Trophoblast cell (in vitro differentiated cells and primary cell): ENCODE measurements around the gene CD300LB.
A peak's percentile ranks its signal among the peaks of the same experiment; 100 is the strongest.

Experiments
- DNase-seq, 2 donors: peaks; one replicate each; pipeline ENCODE4 v3.0.0-alpha.2; 2016
- H2AFZ ChIP-seq: 2 replicates; pipeline ENCODE4 v1.6.1; 2013; ENCODE audit warnings: low read length, moderate library complexity, mild to moderate bottlenecking; ENCODE audit not compliant: insufficient read depth, poor library complexity
- H2AK5ac ChIP-seq: 2 replicates; pipeline ENCODE4 v1.6.1; 2013; ENCODE audit warnings: mild to moderate bottlenecking, low read length
- H2BK120ac ChIP-seq: 2 replicates; pipeline ENCODE4 v1.6.1; 2013; ENCODE audit warnings: low read length, mild to moderate bottlenecking, moderate library complexity; ENCODE audit not compliant: insufficient read depth, poor library complexity
- H2BK12ac ChIP-seq: 2 replicates; pipeline ENCODE4 v1.6.1; 2013; ENCODE audit warnings: mild to moderate bottlenecking, low read length, moderate library complexity
- H2BK5ac ChIP-seq: 2 replicates; pipeline ENCODE4 v1.6.1; 2013; ENCODE audit warnings: low read length, low read depth, moderate library complexity, mild to moderate bottlenecking; ENCODE audit not compliant: poor library complexity
- H3K14ac ChIP-seq: 2 replicates; pipeline ENCODE4 v1.6.1; 2013; ENCODE audit warnings: mild to moderate bottlenecking, low read length
- H3K18ac ChIP-seq: 2 replicates; pipeline ENCODE4 v1.6.1; 2013; ENCODE audit warnings: mild to moderate bottlenecking, low read length
- H3K23ac ChIP-seq: 2 replicates; pipeline ENCODE4 v1.6.1; 2013; ENCODE audit warnings: low read length
- H3K27ac ChIP-seq: 2 replicates; pipeline ENCODE4 v1.5.1; 2013; ENCODE audit warnings: low read depth, mild to moderate bottlenecking, inconsistent platforms, low read length, moderate library complexity
- H3K27me3 ChIP-seq: 2 replicates; pipeline ENCODE4 v1.6.1; 2013; ENCODE audit warnings: inconsistent platforms, mild to moderate bottlenecking, low read length, moderate library complexity; ENCODE audit not compliant: insufficient read depth
- H3K36me3 ChIP-seq, 2 experiments: 1 replicate in 1 of 2; 2 replicates in 1 of 2; pipeline ENCODE4 v1.6.1; 2013; ENCODE audit warnings: low read length in 2 of 2, mild to moderate bottlenecking in 2 of 2, moderate library complexity in 1 of 2; ENCODE audit not compliant: insufficient read depth in 2 of 2, control insufficient read depth in 1 of 2
- H3K4ac ChIP-seq: 2 replicates; pipeline ENCODE4 v1.6.1; 2013; ENCODE audit warnings: low read depth, mild to moderate bottlenecking, low read length, moderate library complexity
- H3K4me1 ChIP-seq, 2 experiments: 1 replicate in 1 of 2; 2 replicates in 1 of 2; pipeline ENCODE4 v1.6.1; 2013; ENCODE audit warnings: low read length in 2 of 2, mild to moderate bottlenecking in 2 of 2, moderate library complexity in 1 of 2; ENCODE audit not compliant: insufficient read depth in 2 of 2, control insufficient read depth in 1 of 2
- H3K4me2 ChIP-seq: 2 replicates; pipeline ENCODE4 v1.6.1; 2013; ENCODE audit warnings: inconsistent platforms, mild to moderate bottlenecking, low read length, moderate library complexity
- H3K4me3 ChIP-seq: 2 replicates; pipeline ENCODE4 v1.5.1; 2013; ENCODE audit warnings: mild to moderate bottlenecking, low read depth, low read length, inconsistent platforms
- H3K79me1 ChIP-seq: one replicate; pipeline ENCODE4 v1.6.1; 2013; ENCODE audit warnings: low read length
- H3K79me2 ChIP-seq: 2 replicates; pipeline ENCODE4 v1.6.1; 2013; ENCODE audit warnings: low read length, mild to moderate bottlenecking; ENCODE audit not compliant: control insufficient read depth, insufficient read depth, poor library complexity
- H3K9ac ChIP-seq: 2 replicates; pipeline ENCODE4 v1.6.1; 2013; ENCODE audit warnings: mild to moderate bottlenecking, low read length
- H3K9me3 ChIP-seq: 2 replicates; pipeline ENCODE4 v1.6.1; 2013; ENCODE audit warnings: low read depth, mild to moderate bottlenecking, control low read depth, inconsistent platforms, low read length; ENCODE audit not compliant: insufficient read depth
- H4K12ac ChIP-seq: 2 replicates; pipeline ENCODE4 v1.6.1; 2013; ENCODE audit warnings: low read depth, mild to moderate bottlenecking, low read length, moderate library complexity
- H4K8ac ChIP-seq: 2 replicates; pipeline ENCODE4 v1.6.1; 2013; ENCODE audit warnings: low read depth, mild to moderate bottlenecking, low read length, moderate library complexity
- H4K91ac ChIP-seq: one replicate; pipeline ENCODE4 v1.6.1; 2013; ENCODE audit warnings: low read depth, mild to moderate bottlenecking, low read length, moderate library complexity
- WGBS: extraction: QIAGEN DNeasy Blood & Tissue Kit; methylation state at CpG from one replicate; pipeline ENCODE4 v1.1.7; 2013; ENCODE audit warnings: missing lambda C conversion rate; ENCODE audit not compliant: insufficient read length, insufficient coverage; ENCODE audit errors: extremely low coverage; 5-methylcytosine and 5-hydroxymethylcytosine counted together

The CD300LB gene

GRCh38 chr17:74480290-74480689 lies 51.0 kb downstream of the CD300LB start:
- no peak overlapping the region for H2AK5ac ChIP-seq
- no peaks in the 10 kb centered on the region for H3K79me2 ChIP-seq
- no peak overlapping the region for H4K91ac ChIP-seq
- no peak overlapping the region for H3K4me3 ChIP-seq
- H2BK120ac ChIP-seq, result no peak overlapping the region
- H3K27ac ChIP-seq, result no peak overlapping the region
- H3K27me3 ChIP-seq, result no peaks in the 10 kb centered on the region
- H2AFZ ChIP-seq, result no peak overlapping the region
- no peaks in the 10 kb centered on the region for H3K4me1 ChIP-seq
- no peak overlapping the region for H4K8ac ChIP-seq
- no peaks in the 10 kb centered on the region for H3K79me1 ChIP-seq
- no peaks in the 10 kb centered on the region for H3K36me3 ChIP-seq
- H3K4ac ChIP-seq, result no peak overlapping the region
- no peak overlapping the region for H3K4me2 ChIP-seq
- no peak overlapping the region for H4K12ac ChIP-seq
- H3K9me3 ChIP-seq, result peaks cover 9% of the 10 kb centered on the region
- DNase-seq, result no peak
- no peak overlapping the region for H3K9ac ChIP-seq
- H3K18ac ChIP-seq, result no peak overlapping the region
- H2BK5ac ChIP-seq, result no peak overlapping the region
- H2BK12ac ChIP-seq, result no peak overlapping the region
- H3K14ac ChIP-seq, result no peak overlapping the region
- H3K23ac ChIP-seq, result no peak overlapping the region
- no CpG with 5 or more reads among the region's 8 CpGs for WGBS

- no peak overlapping the region for H3K14ac ChIP-seq
- no peaks in the 10 kb centered on the region for H3K79me1 ChIP-seq
- no peak overlapping the region for H3K4me2 ChIP-seq
- H3K18ac ChIP-seq, result no peak overlapping the region
- H3K27ac ChIP-seq, result no peak overlapping the region
- H3K4ac ChIP-seq, result no peak overlapping the region
- no peaks in the 10 kb centered on the region for H3K36me3 ChIP-seq
- H4K8ac ChIP-seq, result no peak overlapping the region
- no peak overlapping the region for H4K91ac ChIP-seq
- H2AFZ ChIP-seq, result no peak overlapping the region
- peaks cover 12% of the 10 kb centered on the region for H3K9me3 ChIP-seq
- peak; percentile 34 to 38 for DNase-seq
- H3K4me3 ChIP-seq, result no peak overlapping the region
- H2AK5ac ChIP-seq, result no peak overlapping the region
- H3K4me1 ChIP-seq, result no peaks in the 10 kb centered on the region
- H2BK5ac ChIP-seq, result no peak overlapping the region
- H3K27me3 ChIP-seq, result no peaks in the 10 kb centered on the region
- no peaks in the 10 kb centered on the region for H3K79me2 ChIP-seq
- WGBS, result no CpG with 5 or more reads among the region's 6 CpGs
- no peak overlapping the region for H2BK120ac ChIP-seq
- H2BK12ac ChIP-seq, result no peak overlapping the region
- H3K9ac ChIP-seq, result no peak overlapping the region
- no peak overlapping the region for H3K23ac ChIP-seq
- H4K12ac ChIP-seq, result no peak overlapping the region
Measured at GRCh38 chr17:74478420-74479100, 52.7 kb downstream of the CD300LB start.

GRCh38 chr17:74477411-74477810 lies 53.9 kb downstream of the CD300LB start:
- Histone ChIP-seq H3K27ac (no peak overlapping the region), H2BK12ac (no peak overlapping the region), H2AK5ac (no peak overlapping the region), H3K23ac (no peak overlapping the region), H3K79me1 (no peaks in the 10 kb centered on the region), H4K8ac (no peak overlapping the region), H3K14ac (no peak overlapping the region), H3K4ac (no peak overlapping the region), H3K18ac (no peak overlapping the region), H3K79me2 (no peaks in the 10 kb centered on the region), H3K4me1 (no peaks in the 10 kb centered on the region), H4K91ac (no peak overlapping the region), H2BK120ac (no peak overlapping the region), H3K4me3 (no peak overlapping the region), H4K12ac (no peak overlapping the region), H3K4me2 (no peak overlapping the region), H3K9me3 (peaks cover 12% of the 10 kb centered on the region), H2AFZ (no peak overlapping the region), H3K36me3 (no peaks in the 10 kb centered on the region), H2BK5ac (no peak overlapping the region), H3K9ac (no peak overlapping the region), H3K27me3 (no peaks in the 10 kb centered on the region)
- no peak for DNase-seq
- WGBS, result no CpG with 5 or more reads among the region's 4 CpGs

- Histone ChIP-seq H2AFZ (no peak overlapping the region), H3K14ac (no peak overlapping the region), H3K18ac (no peak overlapping the region), H2BK120ac (no peak overlapping the region), H3K79me2 (no peaks in the 10 kb centered on the region), H2BK12ac (no peak overlapping the region), H2AK5ac (no peak overlapping the region), H3K9ac (no peak overlapping the region), H3K36me3 (no peaks in the 10 kb centered on the region), H3K27ac (no peak overlapping the region), H3K9me3 (peaks cover 12% of the 10 kb centered on the region), H3K27me3 (no peaks in the 10 kb centered on the region), H4K91ac (no peak overlapping the region), H3K4ac (no peak overlapping the region), H3K4me2 (no peak overlapping the region), H4K8ac (no peak overlapping the region), H4K12ac (no peak overlapping the region), H3K23ac (no peak overlapping the region), H3K4me3 (no peak overlapping the region), H3K4me1 (no peaks in the 10 kb centered on the region), H2BK5ac (no peak overlapping the region), H3K79me1 (no peaks in the 10 kb centered on the region)
- WGBS, result no CpG with 5 or more reads among the region's 4 CpGs
- DNase-seq, result no peak
Measured at GRCh38 chr17:74475189-74475588, 56.1 kb downstream of the CD300LB start.
